ENCODE data around the gene ZNF729. TPM values are rescaled to one million over a fixed set of nuclear protein-coding genes. Genes with fewer than 3 reads are reported as not detected.

The ZNF729 gene
- under 0.01 TPM in 1 of 2 replicates, not detected in the other for total RNA-seq

GRCh38 chr19:22286151-22286810, at the start of gene ZNF729:
ZNF729 (plus strand) TSS chr19:22286441; CDS start chr19:22286526, 85 bp downstream.

Other genes with a start within 250 kb of the ZNF729 start
- 0.22 and 0.37 TPM in 2 replicates for gene ZNF257, start 234.0 kb upstream of the ZNF729 start, total RNA-seq
- gene ZNF676, start 89.5 kb upstream of the ZNF729 start, total RNA-seq = not detected in 2 replicates
- gene ZNF98, start 135.9 kb downstream of the ZNF729 start, total RNA-seq = not detected in 2 replicates

Measured in uterine smooth muscle cell (primary cell).